ENCODE results near the gene TEDDM1. TPM values are rescaled to one million over a fixed set of nuclear protein-coding genes. Genes with fewer than 3 reads are reported as not detected.
"Not testable (repeated sequence)": the region's sequence is repeated elsewhere in the genome, so short reads cannot be mapped to it uniquely, and the experiment has no call there.

Gene TEDDM1
- total RNA-seq, 1 donor, result not detected

DNA sequence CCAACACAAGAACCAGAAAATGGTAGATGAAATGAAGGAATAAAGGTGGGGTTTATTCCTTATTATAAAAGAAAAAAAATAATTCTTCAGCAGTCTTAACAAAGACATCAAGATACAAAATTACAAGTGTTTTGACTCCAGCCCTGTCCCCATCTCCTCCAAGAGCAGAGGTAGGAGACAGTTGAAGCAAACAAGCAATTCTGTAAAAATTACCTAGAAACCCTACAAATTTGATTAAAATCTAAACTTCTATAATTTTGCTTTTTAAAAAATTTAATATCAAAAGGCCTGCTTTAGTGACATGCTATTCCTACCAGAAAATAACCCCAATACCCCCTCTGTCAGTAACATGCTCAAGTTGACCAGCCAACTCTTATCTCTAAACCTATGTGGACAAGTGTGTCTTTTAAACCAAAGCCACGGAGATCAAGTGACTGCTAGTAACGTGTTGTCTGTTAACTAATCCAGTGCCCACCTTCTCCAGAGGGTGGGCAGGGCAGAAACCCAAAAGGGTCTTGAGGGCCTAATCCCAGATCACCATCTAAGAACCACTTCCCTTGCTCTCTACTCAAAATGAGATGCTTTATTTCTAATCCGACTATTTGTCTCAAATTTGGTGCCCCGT, 17.3 kb downstream of the TEDDM1 start:
- DNase-seq (ENCODE audit: low read depth in 2 of 3, low spot score in 2 of 3), result no peak

DNA sequence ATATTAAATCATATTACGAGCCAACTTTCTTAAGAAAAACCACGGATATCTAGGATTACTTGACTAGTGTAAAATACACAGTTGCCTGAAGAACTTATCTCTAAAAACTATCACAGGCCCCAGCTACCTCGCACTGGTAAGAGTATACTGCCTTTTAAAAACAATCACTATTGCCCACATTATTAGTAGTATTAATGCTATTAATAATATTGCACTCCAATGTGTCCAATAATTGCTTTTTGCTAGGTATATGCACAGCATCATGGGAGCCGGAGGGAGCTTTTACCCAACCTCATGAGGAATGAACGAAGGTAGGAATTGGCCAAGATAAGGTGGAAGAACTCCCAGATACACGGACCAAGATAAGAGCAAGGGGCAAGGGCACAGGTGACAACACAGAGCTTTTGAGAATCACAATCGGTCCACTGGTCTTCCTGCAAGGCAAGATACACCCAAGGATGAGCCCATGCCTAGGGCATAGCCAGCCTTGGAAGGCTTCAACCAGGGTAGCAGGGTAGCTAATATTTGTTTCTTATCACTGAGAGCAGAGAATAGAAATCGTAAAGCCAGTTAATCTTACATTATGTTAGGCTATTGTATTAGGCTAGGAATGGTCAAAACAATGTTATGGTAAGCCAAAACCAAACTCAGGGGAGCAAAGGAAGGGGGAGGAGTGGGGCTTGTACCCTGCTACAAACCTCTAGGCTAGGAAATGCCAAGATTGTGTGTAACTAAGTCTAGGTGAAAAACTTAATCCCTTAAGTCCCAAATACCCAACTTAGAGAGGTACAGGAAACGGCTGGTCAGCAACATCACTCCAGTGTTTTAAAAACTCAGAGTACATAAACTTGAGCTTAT, 18.3 kb downstream of the TEDDM1 start:
- DNase-seq (ENCODE audit: low read depth in 2 of 3, low spot score in 2 of 3), result no peak

DNA sequence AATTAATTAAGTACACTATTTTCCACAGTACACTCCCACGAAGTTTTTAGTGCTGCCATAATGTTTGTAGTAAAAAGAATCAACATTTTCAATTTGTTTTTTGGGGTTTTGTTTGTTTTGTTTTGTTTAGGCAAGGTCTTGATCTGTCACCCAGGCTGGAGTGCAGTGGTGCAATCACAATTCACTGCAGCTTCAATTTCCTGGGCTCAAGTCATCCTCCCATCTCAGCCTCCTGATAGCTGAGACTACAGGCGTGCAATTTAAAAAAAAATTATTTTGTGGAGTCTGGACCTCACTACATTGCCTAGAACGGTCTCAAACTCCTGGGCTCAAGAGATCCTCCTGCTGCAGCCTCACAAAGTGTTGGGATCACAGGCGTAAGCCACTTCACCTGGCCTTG, 20.3 kb downstream of the TEDDM1 start:
- no peak for DNase-seq (ENCODE audit: low read depth in 2 of 3, low spot score in 2 of 3)

DNA sequence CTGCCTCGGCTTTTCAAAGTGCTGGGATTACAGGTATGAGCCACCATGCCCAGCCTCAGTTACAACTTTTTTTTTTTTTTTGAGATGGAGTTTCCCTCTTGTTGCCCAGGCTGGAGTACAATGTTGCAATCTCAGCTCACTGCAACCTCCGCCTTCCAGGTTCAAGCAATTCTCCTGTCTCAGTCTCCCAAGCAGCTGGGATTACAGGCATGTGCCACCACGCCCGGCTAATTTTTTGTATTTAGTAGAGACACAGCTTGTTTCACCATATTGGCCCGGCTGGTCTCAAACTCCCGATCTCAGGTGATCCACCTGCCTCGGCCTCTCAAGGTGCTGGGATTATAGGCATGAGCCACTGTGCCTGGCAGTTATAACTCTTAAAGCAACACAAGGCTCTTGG, 20.7 kb downstream of the TEDDM1 start:
- DNase-seq (ENCODE audit: low read depth in 2 of 3, low spot score in 2 of 3), result not testable (repeated sequence)

DNA sequence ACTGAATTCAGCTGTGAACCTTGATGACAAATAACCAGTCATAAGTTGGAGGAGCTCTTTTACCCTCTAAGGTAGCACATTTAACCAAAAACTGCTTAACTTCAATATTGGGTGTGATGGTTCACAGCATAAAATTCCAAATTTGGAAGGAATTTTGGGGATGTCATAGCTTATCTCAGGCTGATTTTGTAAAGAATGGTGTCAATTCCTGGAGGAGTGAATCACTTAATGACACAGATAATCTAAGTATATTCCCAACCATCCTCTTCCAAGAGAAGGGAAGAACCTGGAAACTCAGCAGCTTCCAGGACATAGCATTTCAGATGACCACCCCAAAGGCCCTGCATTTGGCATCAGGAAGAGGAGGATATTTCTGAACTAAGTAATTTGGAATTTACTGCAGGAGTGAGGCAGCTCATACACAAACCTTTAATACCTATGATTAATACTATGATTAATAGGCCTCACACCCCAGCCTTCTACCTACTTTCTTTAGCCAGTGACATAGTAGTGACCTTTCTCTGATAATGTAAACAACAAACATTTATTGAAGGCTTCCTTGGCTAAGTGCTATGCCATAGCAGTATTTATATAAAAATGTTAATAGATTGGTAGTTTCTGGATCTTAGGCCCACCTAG, 23.4 kb downstream of the TEDDM1 start:
- DNase-seq (ENCODE audit: low read depth in 2 of 3, low spot score in 2 of 3), result no peak

DNA sequence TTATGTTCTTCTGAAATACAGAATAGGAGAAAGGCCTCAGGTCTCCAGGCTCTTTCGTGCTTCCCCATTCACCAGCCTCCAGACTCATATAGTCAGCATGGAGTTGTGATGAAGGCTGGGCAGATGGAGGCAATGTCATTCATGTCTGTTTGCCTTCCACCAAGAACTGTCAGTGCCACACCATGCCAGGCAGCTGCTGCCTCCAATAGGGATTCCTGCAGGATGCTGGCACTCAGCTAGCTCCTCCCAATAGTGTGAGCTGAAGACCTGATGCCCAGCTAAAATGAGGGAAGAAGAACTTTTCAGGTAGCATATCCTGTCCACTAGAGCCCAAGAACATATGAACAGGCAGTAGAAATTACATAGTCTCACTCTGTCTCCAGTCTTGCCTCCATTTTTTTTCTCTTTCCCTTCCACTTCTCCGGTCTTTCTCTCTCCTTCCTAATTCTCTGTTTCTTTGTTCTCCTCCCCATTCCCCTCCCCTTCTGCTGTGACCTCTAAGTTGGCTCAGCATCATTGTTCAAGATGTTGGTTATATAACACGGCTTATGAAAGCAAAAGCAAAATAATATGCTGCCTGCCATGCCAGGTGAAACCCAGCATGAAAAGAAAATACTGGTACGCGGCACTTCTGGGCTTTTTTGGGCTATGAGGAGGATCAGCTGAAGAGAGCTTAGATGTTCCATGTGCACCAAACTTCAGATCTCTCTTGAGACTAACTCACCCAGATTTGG, 26.2 kb downstream of the TEDDM1 start:
- DNase-seq (ENCODE audit: low read depth in 2 of 3, low spot score in 2 of 3), result no peak

DNA sequence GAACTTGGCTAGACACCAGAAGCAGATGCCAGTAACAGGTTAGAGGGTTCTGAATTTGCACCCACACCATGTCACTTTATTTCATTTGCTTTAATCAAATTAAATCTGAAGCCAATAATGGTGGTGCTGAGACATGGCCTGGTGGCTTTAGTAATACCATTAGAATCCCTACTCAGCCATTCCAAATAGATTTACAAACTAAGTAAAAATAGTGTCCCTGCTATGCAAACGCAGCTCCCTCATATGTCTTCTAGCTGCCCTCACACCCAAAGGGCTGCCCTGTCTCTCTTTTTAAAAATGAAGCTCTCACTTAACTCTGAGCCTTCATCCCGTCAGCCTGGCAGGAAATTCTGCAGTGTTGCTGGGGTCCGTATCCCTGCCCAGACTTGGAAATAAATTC, 29.9 kb downstream of the TEDDM1 start:
- no peak for DNase-seq (ENCODE audit: low read depth in 2 of 3, low spot score in 2 of 3)

DNA sequence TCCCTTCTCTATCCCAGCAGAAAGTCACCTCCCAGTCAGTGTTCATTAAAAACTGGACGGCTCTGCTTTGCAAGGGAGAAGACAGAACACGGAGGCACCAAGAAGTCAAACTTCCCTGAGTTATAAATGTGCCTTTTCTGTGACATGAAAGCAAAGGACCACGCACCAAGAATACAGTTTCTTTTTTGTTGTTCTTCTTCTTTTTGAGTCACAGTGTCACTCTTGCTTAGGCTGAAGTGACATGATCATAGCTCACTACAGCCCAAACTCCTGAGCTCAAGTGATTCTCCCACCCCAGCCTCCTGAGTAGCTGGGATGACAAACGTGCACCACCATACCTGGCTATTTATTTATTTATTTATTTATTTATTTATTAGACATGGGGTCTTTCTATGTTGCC, 31.6 kb downstream of the TEDDM1 start:
- DNase-seq (ENCODE audit: low read depth in 2 of 3, low spot score in 2 of 3), result no peak

DNA sequence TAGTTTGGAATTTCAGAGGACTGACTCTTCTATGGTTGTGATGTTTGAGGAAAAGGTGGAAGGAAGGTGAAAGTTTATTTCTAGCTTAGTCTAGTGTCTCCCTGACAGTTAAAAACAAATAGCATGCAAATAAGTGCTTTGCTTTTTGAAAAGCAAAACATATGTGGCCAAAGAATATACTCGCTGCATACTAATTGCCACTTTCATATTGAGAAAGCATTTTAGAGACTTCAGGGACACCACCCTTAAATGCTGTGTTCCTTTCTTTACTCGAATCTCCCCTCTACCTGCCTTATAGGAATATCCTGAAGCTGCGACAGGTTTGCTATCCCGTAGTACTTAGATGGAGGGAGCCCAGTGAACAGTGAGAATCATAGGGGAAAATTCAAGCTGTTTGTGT, 32.1 kb downstream of the TEDDM1 start:
- no peak for DNase-seq (ENCODE audit: low read depth in 2 of 3, low spot score in 2 of 3)

DNA sequence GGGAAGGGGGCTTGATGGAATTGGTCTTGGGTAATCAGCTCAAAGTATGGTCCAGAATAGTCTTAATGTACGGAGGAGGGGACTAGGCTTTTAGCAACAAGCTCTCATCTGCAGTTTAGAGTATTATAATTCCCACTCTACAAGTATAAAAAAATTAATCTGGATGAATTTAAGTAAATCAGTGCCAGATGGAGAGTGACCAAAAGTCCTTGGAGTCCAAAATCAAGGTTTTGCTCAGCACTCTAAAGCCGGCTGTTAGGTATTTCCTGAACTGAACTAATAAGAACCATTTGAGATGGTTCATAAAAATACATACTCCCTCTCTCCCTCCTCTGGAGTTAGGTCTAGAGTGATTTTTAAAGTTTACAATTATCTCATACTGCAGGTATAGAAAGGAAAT, 32.5 kb downstream of the TEDDM1 start:
- no peak for DNase-seq (ENCODE audit: low read depth in 2 of 3, low spot score in 2 of 3)

DNA sequence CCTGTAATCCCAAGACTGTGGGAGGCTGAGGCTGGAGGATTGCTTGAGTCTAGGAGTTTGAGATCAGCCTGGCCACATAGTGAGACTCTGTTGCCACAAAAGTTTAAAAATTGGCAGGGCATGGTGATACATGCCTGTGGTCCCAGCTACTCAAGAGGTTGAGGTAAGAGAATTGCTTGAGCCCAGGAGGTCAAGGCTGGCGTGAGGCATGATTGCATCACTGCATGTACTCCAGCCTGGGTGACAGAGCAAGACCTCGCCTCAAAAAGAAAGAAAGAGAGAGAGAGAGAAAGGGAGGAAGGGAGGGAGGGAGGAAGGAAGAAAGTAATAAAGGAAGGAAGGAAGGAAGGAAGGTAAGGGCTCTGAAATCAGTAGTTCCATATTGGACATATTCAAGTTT, 33.9 kb downstream of the TEDDM1 start:
- no peak for DNase-seq (ENCODE audit: low read depth in 2 of 3, low spot score in 2 of 3)

DNA sequence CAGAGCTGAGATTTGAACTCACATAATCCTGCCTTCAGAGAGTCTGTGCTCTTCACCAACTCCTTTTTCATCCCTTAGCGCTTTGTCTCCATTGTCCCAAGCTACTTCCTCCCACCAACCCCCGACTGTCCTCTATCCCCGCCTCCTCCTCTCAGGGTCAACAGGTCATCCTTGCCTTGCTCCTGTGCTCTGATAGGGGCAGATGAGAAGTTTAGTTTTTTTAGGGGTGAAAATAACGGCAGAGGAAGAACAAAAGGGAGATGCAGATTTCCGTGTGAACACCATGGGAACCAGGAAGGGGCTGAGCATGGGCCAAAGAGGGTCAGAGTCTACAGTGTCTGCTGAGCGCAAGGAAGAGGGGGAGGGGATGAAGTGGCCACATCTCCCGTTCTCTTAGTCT, 40.8 kb downstream of the TEDDM1 start:
- DNase-seq (ENCODE audit: low read depth in 2 of 3, low spot score in 2 of 3), result no peak

DNA sequence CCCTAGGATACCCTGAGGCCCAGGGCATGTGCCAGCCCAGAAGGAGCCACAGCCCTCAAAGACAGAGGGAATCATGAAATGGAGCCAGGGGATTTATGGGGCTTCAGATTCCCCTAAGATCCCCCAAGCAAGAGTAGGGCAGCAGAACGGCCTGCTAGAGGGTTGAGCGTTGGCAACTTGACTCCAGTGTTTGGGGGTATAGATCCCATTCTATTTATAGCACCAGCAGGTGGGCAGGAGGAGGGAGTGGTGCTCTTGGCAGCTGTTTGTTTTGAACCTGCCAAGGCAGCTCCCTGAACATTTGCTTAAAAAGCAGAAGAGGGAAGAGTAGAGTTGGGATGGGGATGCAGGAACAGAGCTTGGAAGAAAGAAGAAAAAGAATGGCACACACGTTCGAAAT, 42.6 kb downstream of the TEDDM1 start:
- no peak for DNase-seq (ENCODE audit: low read depth in 2 of 3, low spot score in 2 of 3)

DNA sequence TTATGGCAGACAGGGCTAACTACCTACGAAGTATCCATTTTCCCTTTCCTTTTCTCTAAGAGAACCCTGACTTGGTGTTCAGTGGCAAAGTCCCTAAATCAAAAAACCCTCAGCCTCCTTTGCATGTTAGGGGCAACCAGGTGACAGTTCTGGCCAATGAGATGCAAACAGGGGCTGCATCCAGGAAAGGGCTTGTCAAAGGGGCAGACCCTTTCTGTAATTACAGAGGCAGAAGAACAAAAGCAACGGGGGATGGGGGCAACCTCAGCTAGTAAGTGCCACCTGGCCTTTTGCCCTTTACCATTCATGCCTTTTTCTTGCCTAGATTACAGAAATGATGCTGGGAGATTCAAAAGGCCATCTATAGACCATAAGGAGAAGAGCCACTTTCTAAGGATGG, 43.3 kb downstream of the TEDDM1 start:
- no peak for DNase-seq (ENCODE audit: low read depth in 2 of 3, low spot score in 2 of 3)

DNA sequence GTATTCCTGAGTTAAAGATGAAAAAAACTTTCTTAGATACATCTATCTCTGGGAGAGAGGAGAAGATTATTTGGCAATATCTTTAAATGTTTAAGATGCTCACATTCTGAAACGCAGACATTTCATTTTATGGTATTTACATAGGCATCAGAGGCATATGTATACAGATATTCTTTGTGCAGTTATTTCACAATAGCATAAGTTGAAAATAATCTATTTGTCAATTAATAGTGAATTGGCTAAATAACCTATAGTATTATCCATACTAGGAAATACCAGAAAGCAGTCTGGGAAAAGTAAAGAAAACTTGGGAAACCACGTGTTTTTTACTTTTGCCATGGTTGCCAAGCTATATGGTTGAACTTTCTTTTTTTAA, 44.8 kb downstream of the TEDDM1 start:
- DNase-seq (ENCODE audit: low read depth in 2 of 3, low spot score in 2 of 3), result no peak

DNA sequence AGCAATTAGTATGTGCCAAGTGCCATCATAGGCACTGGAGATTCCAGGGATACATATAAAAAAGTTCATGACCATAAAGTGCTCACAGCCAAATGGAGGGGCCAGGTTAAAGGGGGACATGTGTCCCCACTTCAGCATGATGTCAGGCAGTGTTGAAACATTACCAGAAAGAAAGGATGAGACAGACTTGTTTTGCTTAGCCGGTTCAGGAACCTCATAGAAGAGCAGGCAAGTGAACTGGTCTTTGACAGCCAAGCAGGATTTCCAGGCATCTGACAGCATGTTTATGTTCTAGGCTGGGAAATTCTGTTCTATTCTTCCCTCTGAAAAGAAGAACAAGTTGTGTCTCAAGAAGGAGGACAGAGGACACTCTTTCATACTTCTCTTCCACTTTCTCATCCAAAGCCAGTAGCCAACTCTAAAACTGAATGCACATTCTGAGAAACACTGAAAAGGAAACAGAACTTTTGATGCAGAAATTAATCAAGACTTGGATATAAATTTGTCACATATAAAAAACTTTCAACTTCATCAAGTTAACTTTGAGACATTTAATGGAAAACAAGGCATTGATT, 48.6 kb downstream of the TEDDM1 start:
- no peak for DNase-seq (ENCODE audit: low read depth in 2 of 3, low spot score in 2 of 3)

DNA sequence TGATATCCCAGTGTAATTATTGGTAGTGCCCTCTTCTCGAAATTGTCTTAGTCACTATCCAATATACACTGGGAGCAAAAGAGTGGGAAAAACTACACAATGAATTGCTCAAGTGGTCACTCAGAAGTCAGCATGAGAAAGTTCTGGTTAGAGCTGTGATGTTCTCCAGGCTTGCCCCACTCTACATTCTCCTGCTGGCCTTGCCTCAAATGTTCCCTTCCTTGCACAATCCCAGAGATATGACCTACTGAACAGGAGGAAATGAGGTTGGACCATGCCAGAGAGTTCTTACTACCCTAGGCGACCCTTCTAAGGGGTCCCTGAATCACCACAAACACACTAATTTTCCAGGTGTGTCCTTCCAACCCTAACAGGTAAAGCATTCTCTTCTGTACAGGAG, 49.6 kb downstream of the TEDDM1 start:
- DNase-seq (ENCODE audit: low read depth in 2 of 3, low spot score in 2 of 3), result no peak

DNA sequence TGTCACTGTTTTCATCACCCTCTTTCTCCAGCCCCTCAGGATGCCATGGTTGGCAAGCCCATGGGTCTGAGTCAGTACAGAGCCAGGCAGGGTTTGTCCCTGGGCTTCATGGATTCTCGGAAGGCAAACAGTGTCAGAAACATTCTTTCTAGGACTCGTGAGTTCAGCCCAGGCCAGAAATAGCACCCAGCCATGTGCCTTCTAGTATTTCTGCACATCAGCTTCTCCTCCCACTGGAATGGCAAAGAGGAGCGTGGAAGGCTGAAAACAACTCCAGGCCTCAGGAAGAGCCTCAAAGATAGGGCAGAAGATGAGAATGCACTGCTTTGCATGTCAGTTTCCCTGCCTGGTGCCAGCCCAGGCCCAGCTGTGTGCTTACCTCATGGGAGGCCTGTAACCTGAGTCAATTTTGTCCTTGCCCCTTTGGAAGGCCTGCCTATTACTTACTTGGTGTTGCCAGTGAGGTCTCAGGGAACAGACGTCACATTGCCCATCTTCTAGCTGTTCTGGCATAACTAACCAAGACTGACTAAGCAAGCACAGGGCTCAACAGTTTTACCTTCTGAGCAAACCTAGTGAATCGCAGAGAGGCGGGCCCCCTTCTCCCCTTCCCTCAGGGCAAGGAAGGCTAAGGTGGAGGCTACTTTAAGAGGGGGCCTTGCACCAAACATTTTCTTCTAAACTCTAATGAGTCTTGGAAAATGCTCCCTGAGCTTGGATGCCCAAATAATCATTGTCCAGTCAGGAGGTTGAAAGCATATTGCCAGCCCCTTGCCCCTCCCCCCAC, 51.3 kb downstream of the TEDDM1 start:
- DNase-seq (ENCODE audit: low read depth in 2 of 3, low spot score in 2 of 3), result no peak

Data from hematopoietic multipotent progenitor cell (in vitro differentiated cells).